Activated T-cell treated with anti-CD3 and anti-CD28 coated beads, Interleukin-2, amount 50 U/mL, for 72 hours (primary cell): Measurements from ENCODE around the gene POFUT2. TPM values are rescaled to one million over a fixed set of nuclear protein-coding genes. Genes with fewer than 3 reads are reported as not detected.
A peak's percentile ranks its signal among the peaks of the same experiment; 100 is the strongest.

Source experiments
- ATAC-seq, 2 donors: fragments of 150-1000 bp; cut with Tn5 transposase; replicated peaks in 1 of 2; 2 replicates each; pipeline ENCODE4 v1.10.0; 2021; ENCODE audit warnings: moderate library complexity in 2 of 2, mild to moderate bottlenecking in 1 of 2
- DNase-seq, 2 donors: peaks; one replicate each; pipeline ENCODE4 v3.0.0; 2021 to 2022; ENCODE audit warnings: mixed read lengths in 1 of 2
- H3K27ac Mint-ChIP-seq: one replicate; pipeline ENCODE4 v1.8.0; 2022; ENCODE audit warnings: mild to moderate bottlenecking, moderate library complexity, mixed read lengths
- H3K27me3 Mint-ChIP-seq: one replicate; pipeline ENCODE4 v1.8.0; 2022; ENCODE audit warnings: low read depth, mixed read lengths
- H3K36me3 Mint-ChIP-seq, 2 donors: one replicate each; pipeline ENCODE4 v1.8.0; 2022; ENCODE audit warnings: mixed read lengths in 2 of 2, mild to moderate bottlenecking in 1 of 2; ENCODE audit not compliant: insufficient read depth in 2 of 2
- H3K4me1 Mint-ChIP-seq: one replicate; pipeline ENCODE4 v1.8.0; 2022; ENCODE audit warnings: low read depth, mixed read lengths
- H3K4me3 Mint-ChIP-seq, 2 donors: one replicate each; pipeline ENCODE4 v1.8.0; 2022; ENCODE audit warnings: mild to moderate bottlenecking in 2 of 2, mixed read lengths in 2 of 2, moderate library complexity in 2 of 2
- H3K9me3 Mint-ChIP-seq, 2 donors: one replicate each; pipeline ENCODE4 v1.8.0; 2022; ENCODE audit warnings: mixed read lengths in 2 of 2
- total RNA-seq, 2 donors: library from RNA; stranded (reverse); gene quantifications; one replicate each; pipeline ENCODE4 v1.2.3, GENCODE V29; 2022

Gene POFUT2
- total RNA-seq, 2 donors from 2014 or later = 24.5 to 26.6 TPM

DNA sequence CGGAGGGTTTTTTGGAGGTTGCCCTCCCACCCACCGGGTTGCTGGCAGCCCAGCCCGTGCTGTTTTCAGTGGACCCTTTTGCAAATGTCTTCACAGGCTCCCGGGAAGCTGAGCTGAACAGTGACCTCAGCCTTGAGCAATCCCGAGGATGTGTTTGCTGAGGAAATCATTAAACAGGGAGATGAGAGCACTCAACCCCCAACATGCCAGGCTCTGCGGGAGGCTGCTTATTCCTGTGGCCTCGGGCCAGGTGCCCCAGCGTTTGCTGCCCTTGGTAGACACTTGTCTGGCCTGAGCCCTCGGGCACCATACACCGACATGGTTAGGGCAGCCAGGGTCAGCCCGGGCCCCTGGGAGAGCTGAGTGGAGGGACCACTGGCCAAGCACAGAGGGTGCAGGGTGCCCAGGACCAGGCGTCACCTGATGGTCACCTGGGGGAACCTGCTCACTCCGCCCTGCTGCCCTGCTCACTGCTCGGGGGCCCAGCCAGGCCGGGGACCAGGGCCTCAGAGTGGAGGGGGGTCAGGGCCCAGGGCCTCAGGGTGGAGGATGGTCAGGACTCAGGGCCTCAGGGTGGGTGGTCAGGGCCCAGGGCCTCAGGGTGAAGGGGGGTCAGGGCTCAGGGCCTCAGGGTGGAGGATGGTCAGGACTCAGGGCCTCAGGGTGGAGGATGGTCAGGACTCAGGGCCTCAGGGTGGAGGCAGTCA, 42.5 kb upstream of the POFUT2 start:
- DNase-seq (no peak), ATAC-seq (no peak)
- no peaks in the 10 kb centered on the region for H3K27me3 Mint-ChIP-seq
- H3K4me3 Mint-ChIP-seq = no peak overlapping the region
- no peaks in the 10 kb centered on the region for H3K9me3 Mint-ChIP-seq
- H3K4me1 Mint-ChIP-seq = no peaks in the 10 kb centered on the region
- no peak overlapping the region for H3K27ac Mint-ChIP-seq
- no peaks in the 10 kb centered on the region for H3K36me3 Mint-ChIP-seq

DNA sequence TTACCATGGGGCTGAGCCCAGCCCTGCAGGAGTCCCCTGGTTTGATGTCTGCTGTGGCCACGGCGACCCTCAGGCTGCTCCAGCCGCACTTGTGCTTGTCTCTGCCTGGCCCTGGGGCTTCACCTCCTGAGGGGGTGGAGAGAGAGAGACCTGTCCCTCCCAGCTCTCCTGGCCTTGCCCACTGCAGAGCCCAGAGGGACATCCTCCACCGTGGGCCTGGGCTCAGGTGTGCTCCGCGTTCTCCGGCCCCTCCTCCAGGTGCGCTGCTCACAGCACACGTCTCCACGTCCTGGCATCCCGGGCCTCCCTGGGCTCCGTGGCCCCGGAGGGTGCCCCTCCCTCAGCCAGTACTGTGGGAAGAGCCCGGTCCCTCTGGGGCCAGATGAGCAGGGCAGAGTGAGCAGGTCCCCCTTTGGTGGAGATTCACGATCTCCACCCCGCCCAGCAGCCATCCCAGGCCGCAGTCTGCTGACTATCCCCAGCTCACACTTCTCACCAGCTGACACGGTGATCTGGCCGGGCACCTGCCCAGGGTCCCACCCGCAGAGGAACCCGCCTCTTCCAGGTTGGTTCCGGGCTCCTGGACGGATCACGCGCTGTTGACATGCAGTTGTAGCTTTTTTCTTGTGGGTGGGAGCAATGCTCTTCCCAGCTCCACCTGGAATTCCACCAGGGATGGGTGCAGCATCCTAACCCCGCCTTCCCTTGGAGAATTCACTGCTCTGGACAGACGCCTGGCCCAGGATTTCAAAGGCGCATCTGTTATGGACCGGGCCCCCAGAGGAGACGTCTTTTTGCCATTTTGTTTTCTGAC, 41.8 kb upstream of the POFUT2 start:
- Mint-ChIP-seq H3K36me3 (no peaks in the 10 kb centered on the region), H3K9me3 (no peaks in the 10 kb centered on the region), H3K27me3 (no peaks in the 10 kb centered on the region), H3K4me3 (no peak overlapping the region), H3K27ac (no peak overlapping the region), H3K4me1 (no peaks in the 10 kb centered on the region)
- no peak for DNase-seq
- no peak for ATAC-seq

DNA sequence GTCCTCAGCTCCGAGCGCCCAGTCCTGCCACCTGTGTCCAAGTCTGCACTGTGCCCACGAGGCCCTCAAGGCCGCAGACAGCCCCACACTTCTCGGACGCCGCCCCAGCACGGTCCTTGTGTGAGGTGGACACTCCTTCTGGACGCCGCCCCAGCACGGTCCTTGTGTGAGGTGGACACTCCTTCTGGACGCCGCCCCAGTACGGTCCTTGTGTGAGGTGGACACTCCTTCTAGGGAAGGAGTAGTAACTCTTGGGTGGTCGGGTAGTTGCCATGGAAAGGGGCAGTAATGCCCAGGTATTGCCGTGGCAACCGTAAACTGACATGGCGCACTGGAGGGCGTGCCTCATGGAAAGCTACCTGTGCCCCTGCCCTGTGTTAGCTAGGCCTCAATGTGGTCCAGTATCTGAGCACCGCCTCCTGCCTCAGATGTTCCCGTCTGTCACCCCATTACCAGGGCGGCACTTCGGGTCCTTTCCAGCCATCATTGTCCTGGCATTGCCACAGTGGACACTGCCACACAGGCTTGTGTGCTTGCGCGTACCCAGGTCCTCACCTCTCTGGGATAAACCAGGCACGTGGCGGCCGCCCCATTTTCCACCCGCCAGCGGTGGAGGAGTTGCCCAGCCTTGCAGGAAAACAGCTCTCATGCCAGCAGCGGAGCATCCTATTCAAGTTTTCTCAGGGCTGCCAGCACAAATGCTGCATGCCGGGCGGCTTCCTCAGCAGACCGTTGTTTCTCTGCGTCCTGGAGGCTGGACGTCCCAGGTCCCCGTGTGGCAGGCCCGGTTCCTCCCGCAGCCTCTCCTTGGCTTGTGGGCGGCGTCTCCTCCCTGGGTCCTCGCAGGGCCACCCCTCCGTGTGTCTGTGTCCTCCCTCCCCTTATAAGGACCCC, 40.8 kb upstream of the POFUT2 start:
- no peaks in the 10 kb centered on the region for H3K9me3 Mint-ChIP-seq
- ATAC-seq (no peak), DNase-seq (no peak)
- no peaks in the 10 kb centered on the region for H3K27me3 Mint-ChIP-seq
- H3K4me1 Mint-ChIP-seq = no peaks in the 10 kb centered on the region
- H3K4me3 Mint-ChIP-seq = no peak overlapping the region
- no peak overlapping the region for H3K27ac Mint-ChIP-seq
- no peaks in the 10 kb centered on the region for H3K36me3 Mint-ChIP-seq

DNA sequence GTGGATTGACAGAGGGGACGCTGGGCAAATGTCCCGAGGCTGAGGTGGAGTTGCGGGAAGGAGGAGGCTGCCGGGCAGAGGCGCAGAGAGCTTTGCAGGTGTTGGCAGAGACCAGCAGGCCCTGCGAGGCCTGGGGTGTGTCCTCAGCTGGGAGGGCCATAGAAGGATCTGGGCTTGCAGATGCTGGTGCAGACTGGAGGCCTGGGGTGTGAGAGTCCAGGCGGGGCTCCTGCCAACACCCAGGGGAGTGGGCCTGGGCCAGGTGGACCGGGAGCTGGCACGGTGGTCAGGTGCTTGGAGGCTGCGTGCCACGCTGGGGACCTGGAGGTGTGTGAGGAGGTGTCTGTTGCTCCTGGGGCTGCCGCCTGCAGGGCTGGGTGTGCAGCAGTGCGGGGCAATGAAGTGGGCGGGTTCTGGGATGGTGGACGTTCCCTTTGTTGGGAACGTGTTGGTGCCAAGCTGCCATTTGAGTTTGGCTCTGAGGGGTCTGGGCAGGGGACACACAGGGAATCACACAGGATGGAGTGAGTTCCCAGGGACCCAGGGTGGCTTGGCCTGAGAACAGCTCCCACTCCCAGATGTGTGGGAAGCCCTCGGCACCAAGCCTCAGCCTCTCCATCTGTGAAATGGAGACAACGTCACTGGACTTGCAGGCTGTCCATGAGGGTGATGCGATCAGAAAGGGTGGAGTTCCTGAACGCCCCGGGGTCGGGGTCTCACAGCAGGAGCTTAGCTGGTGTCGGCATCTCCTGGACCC, 39.9 kb upstream of the POFUT2 start:
- no peaks in the 10 kb centered on the region for H3K9me3 Mint-ChIP-seq
- no peak overlapping the region for H3K4me3 Mint-ChIP-seq
- ATAC-seq (no peak), DNase-seq (no peak)
- no peaks in the 10 kb centered on the region for H3K27me3 Mint-ChIP-seq
- H3K27ac Mint-ChIP-seq = no peak overlapping the region
- no peaks in the 10 kb centered on the region for H3K36me3 Mint-ChIP-seq
- peaks cover 5% of the 10 kb centered on the region for H3K4me1 Mint-ChIP-seq

DNA sequence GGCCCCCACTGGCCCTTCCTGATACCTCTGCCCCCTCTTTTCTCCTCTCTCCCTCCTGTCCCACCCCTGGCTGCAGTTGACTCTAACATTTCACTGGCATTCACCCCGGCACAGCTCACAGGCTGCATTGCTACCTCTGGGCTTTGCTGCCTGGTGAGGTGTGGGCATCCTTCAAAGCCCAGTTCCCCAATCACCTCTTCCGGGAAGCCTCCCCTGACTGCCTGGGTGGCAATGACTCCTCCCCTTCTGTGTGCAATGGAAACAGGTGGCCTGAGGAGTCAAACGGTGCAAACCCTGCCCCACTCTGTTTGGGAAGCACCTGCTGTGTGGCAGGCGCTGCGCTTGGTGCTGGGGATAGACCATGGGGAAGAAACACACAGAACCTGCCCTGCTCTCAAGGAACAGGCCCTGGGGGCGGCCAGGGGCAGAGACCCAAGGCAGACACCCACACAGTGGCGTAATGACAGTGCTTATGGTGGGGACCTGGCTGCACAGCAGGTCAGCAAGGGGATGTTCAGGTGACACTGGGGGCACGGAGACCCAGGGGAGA, 39.3 kb upstream of the POFUT2 start:
- Mint-ChIP-seq H3K4me3 (no peak overlapping the region), H3K36me3 (no peaks in the 10 kb centered on the region), H3K4me1 (peaks cover 11% of the 10 kb centered on the region), H3K27ac (no peak overlapping the region), H3K27me3 (no peaks in the 10 kb centered on the region), H3K9me3 (no peaks in the 10 kb centered on the region)
- DNase-seq = no peak
- ATAC-seq = no peak

DNA sequence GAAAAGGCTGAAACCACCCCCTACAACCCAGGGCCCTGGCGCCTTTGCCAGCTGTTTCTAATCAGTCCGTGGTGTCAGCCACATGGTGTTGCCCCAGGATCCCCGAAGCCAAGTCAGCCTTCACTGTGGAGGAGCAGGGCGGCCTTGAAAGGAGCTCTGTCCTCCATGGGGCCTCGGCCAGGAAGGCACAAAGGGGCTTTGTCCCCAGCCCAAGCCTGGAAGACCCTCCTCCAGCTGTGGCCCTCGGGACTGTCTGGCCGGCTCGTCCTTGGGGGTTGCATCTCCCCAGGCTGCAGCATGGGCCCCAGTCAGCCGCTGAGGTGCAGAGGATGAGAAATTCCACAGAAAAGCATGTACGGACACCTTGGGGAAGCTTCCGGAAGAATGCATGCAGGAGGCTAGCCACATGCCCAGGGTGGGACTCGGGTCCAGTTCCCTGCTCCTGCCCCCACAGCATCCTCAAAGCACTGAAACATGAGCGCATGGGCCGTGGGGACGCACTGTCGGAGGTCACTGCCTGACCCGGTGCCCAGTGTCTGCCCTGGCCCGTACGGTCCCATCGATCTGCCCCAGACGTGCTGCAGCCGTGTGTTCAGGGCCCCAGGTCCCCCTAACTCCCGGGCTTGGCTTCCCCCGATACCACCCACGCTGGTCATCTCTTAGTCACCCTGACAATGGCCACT, 38.6 kb upstream of the POFUT2 start:
- no peaks in the 10 kb centered on the region for H3K9me3 Mint-ChIP-seq
- no peak overlapping the region for H3K4me3 Mint-ChIP-seq
- no peaks in the 10 kb centered on the region for H3K36me3 Mint-ChIP-seq
- no peaks in the 10 kb centered on the region for H3K27me3 Mint-ChIP-seq
- DNase-seq (no peak), ATAC-seq (no peak)
- H3K4me1 Mint-ChIP-seq = peaks cover 15% of the 10 kb centered on the region
- no peak overlapping the region for H3K27ac Mint-ChIP-seq

DNA sequence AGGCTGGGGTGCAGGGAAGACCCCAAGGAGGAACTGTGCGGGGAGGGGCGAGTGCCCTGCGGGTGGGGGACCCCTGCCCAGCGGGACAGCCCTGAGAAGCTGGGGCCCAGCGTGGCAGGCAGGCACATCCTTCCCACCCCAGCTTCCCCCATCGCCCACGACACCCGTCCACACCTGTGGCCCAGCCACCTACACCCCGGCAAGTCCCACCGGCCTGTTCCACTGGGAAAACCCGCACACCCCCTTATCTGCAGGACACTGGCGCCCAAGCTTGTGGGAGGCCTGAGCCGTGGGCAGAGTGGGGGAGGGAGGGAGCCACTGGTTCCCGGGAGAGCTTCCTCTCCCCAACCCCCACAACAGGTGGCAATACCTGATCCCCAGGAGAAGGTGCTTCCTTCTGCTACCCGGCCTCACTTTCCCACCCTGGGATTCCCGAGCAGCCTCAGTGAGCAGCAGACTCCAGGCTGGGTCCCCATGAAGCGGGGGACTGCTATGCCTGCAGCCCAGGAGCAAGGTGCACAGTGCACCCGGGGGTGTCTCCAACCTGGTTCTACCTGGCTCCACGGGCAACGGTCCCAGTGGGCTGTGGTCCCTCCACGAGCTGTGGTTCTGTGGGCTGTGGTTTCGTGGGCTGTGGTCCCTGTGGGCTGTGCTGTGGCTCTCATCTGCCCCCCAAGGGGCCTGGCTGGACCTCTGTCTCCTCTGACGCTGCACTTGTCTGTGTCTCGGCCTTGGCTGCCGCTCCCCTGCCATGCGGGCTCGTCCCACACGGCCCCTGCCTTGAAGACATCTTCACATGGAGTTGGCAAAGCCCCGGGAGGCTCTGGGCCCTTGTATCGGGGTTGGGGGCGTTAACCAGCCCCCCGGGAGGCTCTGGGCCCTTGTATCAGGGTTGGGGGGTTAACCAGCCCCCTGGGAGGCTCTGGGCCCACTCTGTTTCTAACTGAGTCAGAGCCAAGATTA, 37.8 kb upstream of the POFUT2 start:
- Mint-ChIP-seq H3K27ac (no peak overlapping the region), H3K4me3 (no peak overlapping the region), H3K9me3 (no peaks in the 10 kb centered on the region), H3K4me1 (peaks cover 15% of the 10 kb centered on the region), H3K36me3 (no peaks in the 10 kb centered on the region), H3K27me3 (no peaks in the 10 kb centered on the region)
- no peak for DNase-seq
- no peak for ATAC-seq

DNA sequence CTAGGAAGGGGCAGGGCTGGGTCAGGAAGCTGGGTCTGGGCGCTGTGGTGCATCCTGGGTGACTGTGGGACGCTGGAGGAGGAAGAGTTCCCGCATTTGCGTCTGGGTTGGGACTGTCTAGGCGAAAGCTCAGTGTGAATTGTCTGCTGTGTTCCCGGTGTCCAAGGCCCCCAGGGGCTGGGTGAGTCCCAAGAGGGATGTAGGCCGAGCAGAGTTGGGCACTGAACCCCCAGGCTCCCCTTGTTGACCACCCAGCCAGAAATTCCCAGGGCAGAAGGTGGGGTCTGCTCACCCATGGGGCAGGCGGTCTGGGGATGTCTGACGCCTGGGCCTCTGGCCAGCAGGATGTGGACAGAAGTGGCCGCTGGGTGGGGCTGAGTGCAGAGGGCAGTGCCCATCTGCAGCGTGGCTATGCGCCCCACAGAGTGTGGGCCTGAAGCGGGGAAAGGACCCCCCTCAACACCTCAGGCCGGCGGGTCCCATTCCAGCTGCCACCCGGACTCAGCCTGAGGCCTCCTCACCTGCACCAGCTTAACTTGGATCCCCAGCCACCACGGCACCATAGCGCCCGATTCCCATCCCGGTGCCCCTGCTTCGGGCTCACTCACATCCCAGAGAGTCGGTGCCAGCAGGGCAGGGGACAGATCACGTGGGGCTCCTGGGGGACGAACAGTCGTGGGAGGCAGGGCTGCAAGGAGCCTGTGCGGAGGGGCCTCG, 37.0 kb upstream of the POFUT2 start:
- no peak overlapping the region for H3K27ac Mint-ChIP-seq
- no peaks in the 10 kb centered on the region for H3K36me3 Mint-ChIP-seq

DNA sequence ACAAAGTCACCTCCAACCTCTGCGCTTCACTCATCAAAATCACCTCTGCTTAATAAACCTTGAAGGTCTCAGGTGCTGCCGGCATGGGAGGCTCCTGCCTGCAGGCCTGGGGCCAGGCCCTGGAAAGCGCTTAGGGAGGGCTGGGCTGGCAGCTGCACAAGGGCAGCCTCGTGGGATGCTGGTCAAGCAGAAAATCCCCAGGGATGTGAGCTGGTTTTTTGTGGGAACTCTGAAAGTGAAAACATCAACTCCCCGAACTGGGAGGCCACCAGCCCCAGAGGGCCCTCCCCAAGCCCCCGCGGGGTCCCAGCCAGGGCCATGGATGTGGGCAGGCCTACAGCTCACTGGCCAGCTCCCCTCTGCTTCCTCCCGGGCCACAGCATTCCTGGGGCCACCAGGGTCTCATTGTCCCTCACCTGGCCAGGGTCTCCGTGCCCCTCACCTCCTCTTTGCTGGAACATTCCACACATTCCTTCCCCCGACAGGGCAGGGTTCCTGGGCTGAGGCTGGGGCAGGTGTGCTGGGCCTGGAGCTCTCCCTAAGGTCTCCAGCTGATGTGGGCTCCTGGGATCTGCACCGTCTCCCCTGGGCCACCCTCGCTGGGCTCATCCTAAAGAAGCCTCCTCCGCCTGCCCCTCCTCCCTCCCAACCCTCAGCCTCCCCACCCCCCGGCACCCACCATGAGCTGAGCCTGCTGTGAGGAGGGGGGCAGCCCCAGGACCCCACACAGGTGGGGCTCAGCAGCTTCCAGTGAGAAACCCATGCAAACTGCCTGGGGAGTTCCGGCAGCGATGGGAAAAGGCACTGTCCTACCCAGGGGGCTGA, 36.0 kb upstream of the POFUT2 start:
- Mint-ChIP-seq H3K4me3 (no peak overlapping the region), H3K36me3 (no peaks in the 10 kb centered on the region), H3K9me3 (no peaks in the 10 kb centered on the region), H3K27ac (no peak overlapping the region), H3K4me1 (peaks cover 15% of the 10 kb centered on the region), H3K27me3 (no peaks in the 10 kb centered on the region)
- no peak for DNase-seq
- no peak for ATAC-seq

More for the DNA sequence above, 37.0 kb upstream of the POFUT2 start:
- Mint-ChIP-seq H3K27me3 (no peaks in the 10 kb centered on the region), H3K4me3 (no peak overlapping the region), H3K4me1 (peaks cover 15% of the 10 kb centered on the region), H3K9me3 (no peaks in the 10 kb centered on the region)
- no peak for ATAC-seq
- no peak for DNase-seq

DNA sequence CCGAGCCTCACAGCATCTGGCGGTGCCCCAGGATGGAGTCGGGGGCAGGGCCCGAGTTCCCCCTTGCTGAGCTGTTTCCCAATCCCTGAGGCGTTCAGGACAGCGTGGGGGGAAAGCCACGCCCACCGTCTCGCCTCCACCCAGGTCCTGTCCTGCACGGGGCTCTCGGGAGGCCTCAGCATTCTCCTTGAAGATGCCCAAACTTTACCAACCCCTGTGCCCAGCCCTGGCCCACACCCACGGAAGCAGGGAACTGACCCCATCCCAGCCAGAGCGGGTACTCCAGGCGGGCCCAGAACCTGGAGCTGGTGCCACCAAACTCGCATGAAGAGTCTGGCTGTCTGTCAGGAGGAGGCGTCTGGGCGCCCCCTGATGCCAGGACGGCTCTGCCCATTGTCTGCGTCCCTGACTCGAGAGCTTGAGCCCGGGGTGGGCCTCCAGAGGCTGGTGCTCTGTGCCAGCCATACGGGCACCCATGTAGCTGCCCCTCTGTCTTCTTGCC, 35.3 kb upstream of the POFUT2 start:
- Mint-ChIP-seq H3K4me1 (peaks cover 15% of the 10 kb centered on the region), H3K9me3 (no peaks in the 10 kb centered on the region), H3K27ac (no peak overlapping the region), H3K36me3 (no peaks in the 10 kb centered on the region), H3K27me3 (no peaks in the 10 kb centered on the region), H3K4me3 (peak overlapping the region in 1 of 2 donors; percentile 22)
- DNase-seq (no peak), ATAC-seq (no peak)
